Measurements from ENCODE around the gene DUSP21. TPM values are rescaled to one million over a fixed set of nuclear protein-coding genes. Genes with fewer than 3 reads are reported as not detected.
A peak's percentile ranks its signal among the peaks of the same experiment; 100 is the strongest.
"Not testable (repeated sequence)": the region's sequence is repeated elsewhere in the genome, so short reads cannot be mapped to it uniquely, and the experiment has no call there.

The DUSP21 gene
- total and polyA plus RNA-seq, 2 of the 4 experiments (the other 2 are of a cell fraction): not detected

DNA sequence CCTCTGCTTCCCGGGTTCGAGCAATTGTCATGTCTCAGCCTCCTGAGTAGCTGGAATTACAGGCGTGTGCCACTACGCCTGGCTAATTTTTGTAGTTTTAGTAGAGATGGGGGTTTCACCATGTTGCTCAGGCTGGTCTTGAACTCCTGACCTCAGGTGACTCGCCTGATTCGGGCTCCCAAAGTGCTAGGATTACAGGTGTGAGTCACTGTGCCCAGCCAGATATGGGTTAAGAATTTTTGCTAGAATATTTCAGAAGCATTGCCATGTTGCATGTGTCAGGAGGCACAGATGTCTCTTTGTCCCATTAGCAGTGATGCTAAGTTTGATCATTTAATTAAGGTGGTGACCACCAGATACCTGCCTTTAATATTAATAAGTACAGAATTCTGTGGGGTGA is 7.1 kb downstream of the DUSP21 start:
- BruUV-seq (replicated peaks); H2BK20ac ChIP-seq (ENCODE audit: low read depth, low read length); H2BK5ac ChIP-seq (ENCODE audit: low read depth, low read length, poor library complexity, severe bottlenecking); H4K20me1 ChIP-seq (ENCODE audit: insufficient read depth, low read length); H3K79me1 ChIP-seq (ENCODE audit: low read depth in 1 of 2, low read length in 2 of 2); H4K5ac ChIP-seq (ENCODE audit: low read depth, low read length); H3K9ac ChIP-seq (ENCODE audit: low read depth, low read length); intact Hi-C loops (cut with micrococcal nuclease); H3K4me1 ChIP-seq (ENCODE audit: control insufficient read depth, insufficient read depth, low read length); CTCF ChIA-PET; H2AK9ac ChIP-seq (replicated peaks; ENCODE audit: low read depth, low read length, poor library complexity); H2BK120ac ChIP-seq (ENCODE audit: low read depth, low read length); H3K27me3 ChIP-seq (ENCODE audit: control insufficient read depth, insufficient read depth, low read length); H2AFZ ChIP-seq (replicated peaks; ENCODE audit: low read length, poor library complexity); H3K23ac ChIP-seq (ENCODE audit: low read depth, low read length); H3K4me2 ChIP-seq (ENCODE audit: low read depth, low read length); H3K9me1 ChIP-seq (ENCODE audit: insufficient read depth, low read length); H3K18ac ChIP-seq (ENCODE audit: low read depth, low read length); H3K14ac ChIP-seq (replicated peaks; ENCODE audit: low read depth, low read length); H4K91ac ChIP-seq (ENCODE audit: insufficient read depth, low read depth, low read length); dilution Hi-C loops (cut with HindIII; ENCODE audit: low sequenced_read_pairs, unreplicated experiment); H2BK15ac ChIP-seq (ENCODE audit: low read depth, low read length); H3K4ac ChIP-seq (ENCODE audit: low read depth, low read length); ATAC-seq (ENCODE audit: low read depth); H3K27ac ChIP-seq (ENCODE audit: insufficient read depth, low read length); H3K9me3 ChIP-seq (ENCODE audit: control insufficient read depth, insufficient read depth, low read length); H4K8ac ChIP-seq (ENCODE audit: low read depth in 2 of 2, low read length in 2 of 2); H3K36me3 ChIP-seq (ENCODE audit: control insufficient read depth, insufficient read depth, low read length); POLR2A ChIA-PET (ENCODE audit: unreplicated experiment); H3K56ac ChIP-seq (ENCODE audit: extremely low read depth, insufficient read depth, low read length); H2AK5ac ChIP-seq (ENCODE audit: low read depth, low read length); H3K4me3 ChIP-seq (ENCODE audit: insufficient read depth, low read depth, low read length): not testable (repeated sequence)
- DNase-seq: peak; percentile 9
- in situ Hi-C loops (cut with MboI; ENCODE audit: low sequenced_read_pairs): loop anchor here (10.0 kb wide), 1 partner anchor 214 kb away; no protein-coding TSS in a partner anchor
- WGBS, 2 experiments (ENCODE audit: extremely low coverage in 2 of 2, insufficient read length in 1 of 2): 80% methylated on average over 1 of the region's 6 CpGs; no CpG with 5 or more reads in 1 of the 2 experiments
